Thyroid gland (tissue), 4 donors: Measurements from ENCODE around the gene ROBO2. TPM values are rescaled to one million over a fixed set of nuclear protein-coding genes. Genes with fewer than 3 reads are reported as not detected.

Experiments
- DNase-seq, 2 donors: peaks; one replicate each; pipeline ENCODE4 v3.0.0-alpha.2; 2019
- H3K27ac ChIP-seq, 3 donors: fragments of 200-600 bp; sonication (generic); 1 replicate in 2 of 3; 2 replicates in 1 of 3; pipeline ENCODE4 v1.5.1; 2016 to 2019; ENCODE audit warnings: mild to moderate bottlenecking in 1 of 3, moderate library complexity in 1 of 3
- H3K27me3 ChIP-seq: fragments of 200-600 bp; sonication (generic); one replicate; pipeline ENCODE4 v1.5.1; 2019
- H3K36me3 ChIP-seq, 2 donors: fragments of 200-600 bp; sonication (generic); one replicate each; pipeline ENCODE4 v1.5.1; 2016 to 2019
- H3K4me1 ChIP-seq, 2 donors: fragments of 200-600 bp; sonication (generic); one replicate each; pipeline ENCODE4 v1.5.1; 2017 to 2019
- H3K4me3 ChIP-seq, 3 donors: fragments of 200-600 bp; sonication (generic); replicated peaks in 1 of 3; 1 replicate in 2 of 3; 2 replicates in 1 of 3; pipeline ENCODE4 v1.5.1; 2016; ENCODE audit warnings: mild to moderate bottlenecking in 1 of 3
- H3K9me3 ChIP-seq: fragments of 200-600 bp; sonication (generic); one replicate; pipeline ENCODE4 v1.5.1; 2017
- CTCF ChIP-seq, 6 experiments: fragments of 200-600 bp in 3 of 6; fragments of 450-650 bp in 3 of 6; sonication (generic) in 3 of 6; IDR thresholded peaks; one replicate each; pipeline ENCODE4 v1.5.1; 2016 to 2019; ENCODE audit warnings: antibody characterized with exemption in 6 of 6, mild to moderate bottlenecking in 2 of 6, inconsistent platforms in 1 of 6, moderate library complexity in 1 of 6
- POLR2A ChIP-seq, 2 donors: fragments of 450-650 bp; IDR thresholded peaks; one replicate each; pipeline ENCODE4 v1.6.1; 2017; ENCODE audit warnings: antibody characterized with exemption in 2 of 2, mild to moderate bottlenecking in 2 of 2, moderate library complexity in 1 of 2
- WGBS, 2 donors: methylation state at CpG; one replicate each; pipeline ENCODE4 v1.1.5; 2017; 5-methylcytosine and 5-hydroxymethylcytosine counted together
- intact Hi-C: fragments of 100-400 bp; cut with DNase I; formaldehyde crosslinking; loops from one replicate; pipeline ENCODE4 v1.15.1; 2023
- total RNA-seq, 4 donors: library from RNA; depleted of rRNA; stranded (reverse); fragments of >200 nt; gene quantifications; one replicate each; pipeline ENCODE4 v1.2.3, GENCODE V29; 2016

Gene ROBO2
- total RNA-seq, 4 donors from 2014 or later: 0.56 to 1.5 TPM; not detected in 2

- Histone ChIP-seq H3K27me3 (no peaks in the 10 kb centered on the region), H3K4me3 (no peak overlapping the region), H3K4me1 (no peaks in the 10 kb centered on the region), H3K36me3 (no peaks in the 10 kb centered on the region), H3K9me3 (no peaks in the 10 kb centered on the region), H3K27ac (no peak overlapping the region)
- intact Hi-C loops: no loop called here
- 92 to 93% methylated on average over 5 of the region's 5 CpGs for WGBS, 2 donors
- TF ChIP-seq CTCF (IDR thresholded peaks at IDR 0.05) (no peak), POLR2A (IDR thresholded peaks at IDR 0.05) (no peak)
- DNase-seq: no peak
These were observed 23.5 kb downstream of the ROBO2 start for GRCh38 chr3:77063423-77063822.

GRCh38 chr3:77065750-77066149, 25.9 kb downstream of the ROBO2 start:
- Histone ChIP-seq H3K4me3 (no peak overlapping the region), H3K9me3 (no peaks in the 10 kb centered on the region), H3K4me1 (no peaks in the 10 kb centered on the region), H3K27ac (no peak overlapping the region), H3K27me3 (no peaks in the 10 kb centered on the region), H3K36me3 (no peaks in the 10 kb centered on the region)
- no peak for TF ChIP-seq POLR2A (IDR thresholded peaks at IDR 0.05)
- TF ChIP-seq CTCF (IDR thresholded peaks at IDR 0.05): no peak
- intact Hi-C loops: no loop called here
- WGBS, 2 donors: 72 to 78% methylated on average over 5 of the region's 5 CpGs
- DNase-seq: no peak

- DNase-seq: no peak
- H3K27me3 ChIP-seq: no peaks in the 10 kb centered on the region
- no peaks in the 10 kb centered on the region for H3K9me3 ChIP-seq
- no peak for TF ChIP-seq POLR2A (IDR thresholded peaks at IDR 0.05)
- TF ChIP-seq CTCF (IDR thresholded peaks at IDR 0.05): no peak
- H3K4me3 ChIP-seq: no peak overlapping the region
- no peaks in the 10 kb centered on the region for H3K36me3 ChIP-seq
- 85 to 93% methylated on average over 1 of the region's 1 CpG for WGBS, 2 donors
- no peaks in the 10 kb centered on the region for H3K4me1 ChIP-seq
- no peak overlapping the region for H3K27ac ChIP-seq
- intact Hi-C loops: no loop called here
These were observed 26.9 kb downstream of the ROBO2 start for GRCh38 chr3:77066829-77067228.

- H3K27ac ChIP-seq: no peak overlapping the region
- no peak for DNase-seq
- WGBS, 2 donors: 87 to 92% methylated on average over 7 of the region's 7 CpGs
- TF ChIP-seq POLR2A (IDR thresholded peaks at IDR 0.05) (no peak), CTCF (IDR thresholded peaks at IDR 0.05) (no peak)
- H3K4me1 ChIP-seq: no peaks in the 10 kb centered on the region
- H3K9me3 ChIP-seq: no peaks in the 10 kb centered on the region
- no peaks in the 10 kb centered on the region for H3K27me3 ChIP-seq
- H3K36me3 ChIP-seq: no peaks in the 10 kb centered on the region
- H3K4me3 ChIP-seq: no peak overlapping the region
- intact Hi-C loops: no loop called here
These were observed 28.9 kb downstream of the ROBO2 start for GRCh38 chr3:77068808-77069207.

- Histone ChIP-seq H3K9me3 (no peaks in the 10 kb centered on the region), H3K4me1 (no peaks in the 10 kb centered on the region), H3K4me3 (no peak overlapping the region), H3K27ac (no peak overlapping the region), H3K27me3 (no peaks in the 10 kb centered on the region), H3K36me3 (no peaks in the 10 kb centered on the region)
- DNase-seq: no peak
- intact Hi-C loops: no loop called here
- TF ChIP-seq CTCF (IDR thresholded peaks at IDR 0.05): no peak
- no peak for TF ChIP-seq POLR2A (IDR thresholded peaks at IDR 0.05)
- 84 to 86% methylated on average over 5 of the region's 5 CpGs for WGBS, 2 donors
These were observed 31.5 kb downstream of the ROBO2 start for GRCh38 chr3:77071364-77071763.
